NCI-H1048 (cell line): ENCODE measurements around the gene GATD1.

Experiments used
- DNase-seq: peaks from one replicate; lab custom pipeline; 2025; lab: John Stamatoyannopoulos, UW

Gene GATD1

GRCh38 chr11:727281-727701 lies 50.0 kb downstream of the GATD1 start:
- no peak for DNase-seq

GRCh38 chr11:726278-727220 lies 50.7 kb downstream of the GATD1 start:
- no peak for DNase-seq

GRCh38 chr11:725624-726202 lies 51.6 kb downstream of the GATD1 start:
- no peak for DNase-seq

DNA sequence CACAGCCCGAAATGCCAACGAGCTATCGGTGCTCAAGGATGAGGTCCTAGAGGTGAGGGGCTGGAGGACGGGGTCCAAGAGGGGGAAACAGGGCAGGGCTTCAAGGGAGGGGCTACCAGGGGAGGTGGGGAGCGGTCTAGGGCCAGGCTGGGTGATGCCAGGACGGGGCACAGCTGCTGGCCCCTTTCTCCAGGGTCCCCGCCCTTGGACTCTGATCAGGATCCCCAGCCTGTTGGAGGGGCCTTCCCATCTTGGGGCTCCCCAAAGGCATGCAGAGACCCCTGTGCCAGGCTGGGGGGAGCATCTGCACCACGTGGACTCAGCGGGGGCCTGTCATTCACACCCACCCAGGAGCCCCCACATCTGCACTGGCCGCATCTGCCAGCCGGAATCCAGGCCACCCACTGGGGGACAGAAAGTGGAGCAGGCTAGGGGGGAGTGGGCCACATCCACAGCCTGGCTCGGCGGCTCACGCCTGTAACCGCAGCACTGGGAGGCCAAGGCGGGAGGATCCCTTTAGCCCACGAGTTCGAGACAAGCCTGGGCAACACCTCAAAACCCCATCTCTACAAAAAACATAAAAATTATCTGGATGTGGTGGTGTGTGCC lies 52.4 kb downstream of the GATD1 start:
- DNase-seq: no peak

- DNase-seq: no peak
Measured at GRCh38 chr11:724049-724777, 53.1 kb downstream of the GATD1 start.

DNA sequence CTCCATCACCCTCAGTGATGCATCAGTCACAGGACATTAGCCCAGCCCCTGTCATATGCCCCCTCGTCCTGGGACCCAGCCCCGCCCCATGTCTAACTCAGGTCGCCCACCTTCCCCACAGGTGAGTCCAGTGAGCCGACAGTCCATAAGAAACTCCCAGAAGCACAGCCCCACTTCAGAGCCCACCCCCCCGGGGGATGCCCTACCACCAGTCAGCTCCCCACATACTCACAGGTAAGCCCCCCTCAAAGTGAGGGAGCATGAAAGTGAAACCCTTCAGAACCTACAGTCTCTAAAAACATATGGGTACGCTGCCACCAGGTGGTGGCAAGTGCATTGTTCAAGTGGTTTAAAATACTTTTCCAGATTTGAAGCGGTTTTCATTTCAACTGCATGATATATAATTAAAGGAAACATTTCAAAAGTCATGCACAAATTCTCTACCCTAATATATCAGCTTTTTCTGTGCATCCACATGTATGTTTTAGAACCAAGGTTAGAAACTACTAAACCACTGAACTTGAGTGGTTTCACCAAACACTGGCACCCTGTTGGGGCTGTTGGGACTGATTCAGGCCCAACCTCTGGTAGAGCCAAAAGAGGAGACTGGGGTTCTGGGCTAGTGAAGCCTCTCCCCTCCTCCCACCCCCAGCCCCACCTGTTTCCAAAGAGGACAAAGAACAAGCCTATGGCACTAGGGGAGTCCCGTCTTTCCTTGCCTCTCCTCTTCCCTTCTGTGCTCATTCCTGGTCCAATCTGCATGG lies 54.0 kb downstream of the GATD1 start:
- DNase-seq: no peak

DNA sequence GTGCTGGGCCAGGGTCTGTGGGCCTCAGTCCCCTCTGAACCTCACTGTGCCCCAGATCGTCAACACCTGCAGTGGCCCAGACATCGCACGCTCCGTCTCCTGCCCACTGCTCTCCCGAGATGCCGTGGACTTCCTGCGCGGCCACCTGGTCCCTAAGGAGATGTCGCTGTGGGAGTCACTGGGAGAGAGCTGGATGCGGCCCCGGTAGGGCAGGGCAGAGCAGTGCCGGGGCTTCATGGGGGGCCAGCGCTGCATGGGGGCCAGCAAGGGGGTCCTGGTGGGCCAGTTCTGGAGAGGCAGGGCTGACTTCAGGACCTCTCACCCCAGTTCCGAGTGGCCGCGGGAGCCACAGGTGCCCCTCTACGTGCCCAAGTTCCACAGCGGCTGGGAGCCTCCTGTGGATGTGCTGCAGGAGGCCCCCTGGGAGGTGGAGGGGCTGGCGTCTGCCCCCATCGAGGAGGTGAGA lies 54.9 kb downstream of the GATD1 start:
- no peak for DNase-seq

- DNase-seq: no peak
Measured at GRCh38 chr11:721741-722345, 55.4 kb downstream of the GATD1 start.

DNA sequence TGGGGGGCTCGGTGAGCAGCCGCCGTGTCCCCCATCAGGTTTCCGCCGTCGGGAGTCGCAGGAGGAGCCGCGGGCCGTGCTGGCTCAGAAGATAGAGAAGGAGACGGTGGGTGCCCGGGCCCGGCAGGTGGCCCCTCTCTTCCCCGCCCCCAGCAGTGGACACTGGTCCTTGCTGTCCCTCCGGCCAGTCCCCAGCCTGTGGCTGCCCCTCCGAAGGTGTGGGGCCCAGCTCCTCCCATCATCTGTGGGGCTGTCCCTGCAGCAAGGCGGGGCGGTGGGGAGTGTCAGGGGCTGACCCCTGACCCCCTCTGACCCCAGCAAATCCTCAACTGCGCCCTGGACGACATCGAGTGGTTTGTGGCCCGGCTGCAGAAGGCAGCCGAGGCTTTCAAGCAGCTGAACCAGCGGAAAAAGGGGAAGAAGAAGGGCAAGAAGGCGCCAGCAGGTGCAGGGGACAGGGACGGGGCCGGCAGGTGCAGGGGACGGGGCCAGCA lies 56.0 kb downstream of the GATD1 start:
- DNase-seq: no peak

GRCh38 chr11:720642-721246 lies 56.5 kb downstream of the GATD1 start:
- no peak for DNase-seq

DNA sequence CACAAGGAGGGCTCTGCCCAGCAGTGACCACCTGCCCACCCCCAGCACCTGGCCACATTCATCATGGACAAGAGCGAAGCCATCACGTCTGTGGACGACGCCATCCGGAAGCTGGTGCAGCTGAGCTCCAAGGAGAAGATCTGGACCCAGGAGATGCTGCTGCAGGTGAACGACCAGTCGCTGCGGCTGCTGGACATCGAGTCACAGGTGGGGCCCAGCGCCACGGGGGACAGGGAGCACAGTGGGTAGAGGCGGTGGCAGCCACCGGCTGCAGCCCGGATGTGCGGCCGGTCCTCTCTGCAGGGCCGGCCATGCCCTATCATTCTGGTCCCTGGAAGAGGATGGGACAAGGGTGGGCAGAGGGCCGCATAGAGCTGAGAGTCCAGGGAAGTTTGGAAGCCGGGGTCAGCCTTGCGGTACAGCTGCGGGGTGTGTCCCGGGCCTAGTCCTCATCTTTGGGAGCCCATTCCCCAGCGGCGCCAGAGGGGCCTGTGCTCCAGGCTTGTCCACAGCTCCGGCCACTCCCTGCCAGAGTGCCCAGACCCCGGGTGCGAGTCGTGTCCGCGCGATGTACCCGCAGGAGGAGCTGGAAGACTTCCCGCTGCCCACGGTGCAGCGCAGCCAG lies 57.2 kb downstream of the GATD1 start:
- DNase-seq: no peak

- no peak for DNase-seq
Measured at GRCh38 chr11:719214-720016, 57.9 kb downstream of the GATD1 start.
